Measurements from ENCODE around the gene SLC4A4. TPM values are rescaled to one million over a fixed set of nuclear protein-coding genes. Genes with fewer than 3 reads are reported as not detected.

The SLC4A4 gene
- total and polyA plus RNA-seq, 10 of the 15 experiments (the other 5 are each of a cell fraction or from before 2014, with no cell fraction given): 0.05 to 0.44 (median 0.18) TPM

- no peak for DNase-seq (ENCODE audit: low read depth, low spot score)
- ChIA-PET POLR2A (no interaction called here), SMC1A (ENCODE audit: uncharacterized antibody, unreplicated experiment) (no interaction called here), CTCF (interaction anchor here (0.7 kb wide), 1 partner anchor 218 kb away, joined by 3 read pairs; no protein-coding TSS in a partner anchor), RAD21 (ENCODE audit: unreplicated experiment) (no interaction called here)
- H3K4me3 ChIP-seq: no peak overlapping the region
- no peak overlapping the region for H3K27ac ChIP-seq (ENCODE audit: control insufficient read depth, insufficient read depth)
- no peak for TF ChIP-seq MAX (IDR thresholded peaks at IDR 0.05; ENCODE audit: low read depth, low read length)
- TF ChIP-seq ZZZ3 (IDR thresholded peaks at IDR 0.05; ENCODE audit: control insufficient read depth, insufficient read length, low read depth): no peak
- no peak for TF ChIP-seq NR2C1 (IDR thresholded peaks at IDR 0.05)
- TF ChIP-seq IRF3 (IDR thresholded peaks at IDR 0.05): no peak
- no peak for TF ChIP-seq NR2C2 (IDR thresholded peaks at IDR 0.05; ENCODE audit: borderline replicate concordance, control insufficient read depth, insufficient read length, low read depth)
- no peak for TF ChIP-seq ZNF592 (IDR thresholded peaks at IDR 0.05)
- TF ChIP-seq BCLAF1 (IDR thresholded peaks at IDR 0.05): no peak
- TF ChIP-seq CHD4 (IDR thresholded peaks at IDR 0.05): no peak
- no peak for TF ChIP-seq RFX5 (IDR thresholded peaks at IDR 0.05; ENCODE audit: low read depth, low read length)
- TF ChIP-seq E2F4 (IDR thresholded peaks at IDR 0.05; ENCODE audit: low read depth, low read length): no peak
- TF ChIP-seq CREB1 (IDR thresholded peaks at IDR 0.05; ENCODE audit: low read depth): no peak
- no TSS peak for BruUV-seq (replicated peaks)
- no peaks in the 10 kb centered on the region for H3K79me2 ChIP-seq (ENCODE audit: control insufficient read depth, insufficient read depth, low read length)
- in situ Hi-C loops (cut with MboI) (no loop called here), intact Hi-C loops (cut with micrococcal nuclease; ENCODE audit: unreplicated experiment) (no loop called here)
- no peaks in the 10 kb centered on the region for H3K9me3 ChIP-seq (replicated peaks; ENCODE audit: control insufficient read depth, insufficient read depth, low read length)
- H3K36me3 ChIP-seq (ENCODE audit: control insufficient read depth in 2 of 2, insufficient read depth in 2 of 2, low read length in 1 of 2): no peaks in the 10 kb centered on the region
- H3K4me2 ChIP-seq (ENCODE audit: control insufficient read depth, insufficient read depth): no peak overlapping the region
- 61% methylated on average over 3 of the region's 3 CpGs for whole genome bisulfite sequencing (ENCODE audit: insufficient coverage, insufficient replicate concordance, low lambda C conversion rate, missing lambda C conversion rate)
- H3K4me1 ChIP-seq (ENCODE audit: control insufficient read depth, insufficient read depth, low read length): no peaks in the 10 kb centered on the region
- no peak overlapping the region for H3K9ac ChIP-seq (ENCODE audit: control insufficient read depth, insufficient read depth, low read length)
- no peaks in the 10 kb centered on the region for H3K27me3 ChIP-seq (replicated peaks in 1 of 2; ENCODE audit: control insufficient read depth in 2 of 2, insufficient read depth in 2 of 2, low read length in 1 of 2)
- no peak overlapping the region for H2AFZ ChIP-seq (ENCODE audit: control insufficient read depth, low read depth, low read length)
- no peak for FAIRE-seq
- ATAC-seq: no peak
- no peaks in the 10 kb centered on the region for H4K20me1 ChIP-seq (ENCODE audit: control insufficient read depth, insufficient read depth)
Measured at GRCh38 chr4:71599578-71599977, 260.8 kb downstream of the SLC4A4 start.

Measured in GM12878 (cell line).